ENCODE data around the gene TMEM63C.

The TMEM63C gene

GRCh38 chr14:77281852-77282410 lies 100.3 kb downstream of the TMEM63C start:
- DNase-seq, result no peak

- no peak for DNase-seq
Measured at GRCh38 chr14:77284066-77284465, 102.5 kb downstream of the TMEM63C start.

- DNase-seq, result no peak
Measured at GRCh38 chr14:77284466-77284865, 102.9 kb downstream of the TMEM63C start.

GRCh38 chr14:77286576-77286975 lies 105.0 kb downstream of the TMEM63C start:
- DNase-seq, result no peak

GRCh38 chr14:77290705-77291104 lies 109.1 kb downstream of the TMEM63C start:
- no peak for DNase-seq

- no peak for DNase-seq
Measured at GRCh38 chr14:77296155-77296554, 114.6 kb downstream of the TMEM63C start.

DNA sequence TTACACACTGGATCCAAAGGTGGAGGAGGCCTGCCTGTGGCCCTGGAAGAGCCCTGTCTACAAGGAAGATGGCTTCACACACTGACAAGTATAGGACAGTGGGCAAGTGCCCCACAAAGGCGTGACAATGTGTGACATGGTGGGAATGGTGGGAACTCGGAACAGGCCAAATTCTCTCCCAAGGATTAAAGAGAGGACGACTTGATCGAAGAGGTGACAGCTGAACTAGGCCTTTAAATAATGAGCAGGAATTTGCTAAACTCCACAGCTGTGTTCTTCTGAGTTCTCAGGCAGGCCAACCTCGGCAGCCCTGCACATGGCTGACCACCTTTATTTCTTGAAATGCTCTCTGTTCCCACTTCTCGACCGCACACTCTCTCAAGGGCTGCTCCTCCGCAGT lies 115.3 kb downstream of the TMEM63C start:
- DNase-seq, result no peak

DNA sequence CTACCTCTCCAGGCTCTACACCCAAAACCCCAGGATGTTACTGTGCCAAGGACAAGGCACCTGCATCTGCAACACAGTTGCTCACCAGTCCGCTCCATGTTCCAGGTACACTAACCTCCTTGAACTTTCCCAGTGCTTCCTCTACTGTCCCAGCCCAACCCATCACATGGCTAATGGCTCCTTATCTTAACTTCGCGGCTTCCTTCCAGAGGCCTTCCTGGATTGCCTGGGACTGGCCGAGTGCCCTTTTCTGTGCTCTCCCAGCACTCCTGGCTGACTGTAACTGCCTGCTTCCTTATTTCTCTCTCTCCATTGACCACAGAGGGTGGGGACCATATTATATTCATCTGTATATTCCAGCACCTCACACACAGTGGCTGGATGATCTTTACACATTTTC lies 118.2 kb downstream of the TMEM63C start:
- no peak for DNase-seq

- peak; percentile 55 for DNase-seq
Measured at GRCh38 chr14:77301103-77301502, 119.5 kb downstream of the TMEM63C start.

GRCh38 chr14:77302926-77303325 lies 121.3 kb downstream of the TMEM63C start:
- no peak for DNase-seq

DNA sequence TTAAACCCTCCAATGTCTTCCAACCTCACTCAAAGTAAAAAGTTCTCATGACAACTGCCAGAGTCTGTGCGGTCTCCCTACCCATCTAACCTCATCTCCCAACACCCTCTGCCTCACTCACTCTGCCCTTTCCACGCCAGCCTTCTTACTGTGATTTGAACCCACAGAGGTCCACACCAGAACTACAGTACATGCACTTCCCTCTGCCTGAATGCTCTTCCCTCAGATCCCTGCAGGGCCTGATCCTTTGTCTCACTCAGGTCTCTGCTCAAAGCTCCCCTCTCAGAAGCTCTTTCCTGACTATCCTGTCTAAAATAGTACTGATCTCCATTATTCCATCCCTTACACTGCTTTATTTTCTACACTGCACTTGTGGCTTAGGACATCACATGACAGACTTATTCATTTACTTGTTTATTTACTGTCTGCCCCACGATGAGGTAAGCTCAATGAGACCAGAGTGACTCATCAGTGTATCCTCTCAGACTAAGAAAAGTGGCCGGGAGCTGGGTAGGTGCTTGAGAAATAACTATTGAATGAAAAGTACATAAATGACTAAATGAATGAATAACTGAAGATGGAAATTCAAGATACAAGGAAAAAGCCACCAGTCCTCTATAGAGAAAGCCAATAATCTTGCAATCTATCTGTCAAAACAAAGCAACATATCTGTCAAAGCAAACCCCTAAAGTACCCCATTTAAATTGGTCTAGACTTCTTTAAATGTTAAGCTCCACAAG lies 122.0 kb downstream of the TMEM63C start:
- no peak for DNase-seq

GRCh38 chr14:77305696-77306095 lies 124.1 kb downstream of the TMEM63C start:
- DNase-seq, result no peak

GRCh38 chr14:77306416-77306815 lies 124.8 kb downstream of the TMEM63C start:
- DNase-seq, result no peak

- no peak for DNase-seq
Measured at GRCh38 chr14:77306851-77307496, 125.4 kb downstream of the TMEM63C start.
